Left lobe of liver (tissue), 2 donors: ENCODE data around the gene RBM6. TPM values are rescaled to one million over a fixed set of nuclear protein-coding genes. Genes with fewer than 3 reads are reported as not detected.

Experiments used
- ATAC-seq: fragments of 200-7000 bp; cut with Tn5 transposase; one replicate; pipeline ENCODE4 v1.9.1; 2020; ENCODE audit warnings: mild to moderate bottlenecking, moderate library complexity
- DNase-seq: peaks from one replicate; pipeline ENCODE4 v3.0.0-alpha.2; 2020; ENCODE audit warnings: low spot score
- total RNA-seq: library from RNA; stranded (reverse); gene quantifications from one replicate; pipeline ENCODE4 v1.2.1, GENCODE V29; 2021
- donor health status: DM: no; HTN: no; CAD: no; lungs with moderate emphysema.
- donor health status: DM: no; HTN: yes; CAD: no.

RBM6 gene
- total RNA-seq, 1 donor from 2014 or later = 45.7 TPM

DNA sequence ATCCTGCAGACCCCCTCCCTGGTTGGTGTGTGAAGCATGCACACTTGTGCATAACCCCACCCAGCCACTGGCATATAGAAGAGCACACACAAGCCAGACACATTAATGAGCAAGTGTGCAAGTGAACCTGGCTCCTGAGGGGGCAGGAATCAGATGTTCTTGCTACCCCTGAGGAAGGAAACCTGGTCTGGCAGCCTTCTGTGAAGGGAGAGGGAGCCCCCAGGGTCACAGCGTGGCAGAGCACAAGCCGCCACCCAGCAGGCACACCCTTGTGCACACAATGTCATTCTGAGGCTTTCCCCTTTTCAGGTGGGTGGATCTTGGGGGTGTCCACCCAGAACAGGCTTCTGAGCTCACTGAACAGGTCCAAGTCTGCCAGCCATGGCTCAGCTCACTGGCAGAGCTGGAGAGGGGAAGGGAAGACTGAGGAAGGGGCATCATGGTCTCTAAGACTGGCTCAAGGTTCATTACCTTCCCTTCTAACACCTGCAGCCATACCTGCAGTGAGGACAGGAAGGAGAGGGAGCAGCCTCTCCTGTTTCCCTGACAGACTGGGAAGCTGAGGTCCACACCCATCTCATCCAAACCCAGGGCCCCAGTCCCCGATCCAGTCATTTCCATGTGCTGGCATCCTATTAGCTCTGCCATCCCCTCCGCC, 183.6 kb downstream of the RBM6 start:
- ATAC-seq (no peak), DNase-seq (no peak)

DNA sequence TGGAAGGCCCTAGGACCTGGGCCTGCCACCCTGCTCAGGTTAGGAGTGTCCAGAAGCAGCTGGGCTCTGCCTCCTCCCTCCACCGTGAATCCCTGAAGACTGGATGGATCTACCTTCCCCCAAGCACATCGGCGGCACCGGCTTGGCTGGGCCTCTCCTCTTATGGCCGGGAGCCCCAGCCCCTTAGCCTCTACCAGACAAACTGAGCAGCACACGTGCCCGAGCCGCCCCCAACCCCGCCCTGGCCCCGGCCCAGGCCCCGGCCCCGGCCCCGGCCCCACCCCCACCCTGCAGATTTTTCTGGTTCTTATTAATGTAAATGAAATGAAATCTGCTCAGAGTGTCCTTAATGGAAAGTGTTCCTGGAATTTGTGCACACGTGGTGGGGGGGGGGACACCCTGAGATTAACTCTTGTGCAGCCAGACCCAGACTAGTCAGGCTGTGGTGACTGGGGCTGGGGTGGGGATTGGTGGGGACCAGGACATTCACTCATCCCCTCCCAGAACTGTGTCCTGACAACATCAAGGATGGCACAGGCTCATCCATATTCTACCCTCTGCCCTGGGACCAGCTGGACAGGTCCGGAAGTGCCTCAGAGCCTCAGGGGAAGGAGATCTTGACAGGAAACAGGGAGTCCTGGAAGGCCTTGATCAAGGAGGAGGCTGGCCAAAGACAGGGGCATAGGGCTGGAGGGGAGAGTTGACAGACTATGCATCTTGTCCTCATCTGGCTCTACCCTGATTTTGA, 184.3 kb downstream of the RBM6 start:
- DNase-seq (no peak), ATAC-seq (no peak)

- DNase-seq (no peak), ATAC-seq (no peak)
Observed at GRCh38 chr3:50124800-50125178, 184.8 kb downstream of the RBM6 start.

DNA sequence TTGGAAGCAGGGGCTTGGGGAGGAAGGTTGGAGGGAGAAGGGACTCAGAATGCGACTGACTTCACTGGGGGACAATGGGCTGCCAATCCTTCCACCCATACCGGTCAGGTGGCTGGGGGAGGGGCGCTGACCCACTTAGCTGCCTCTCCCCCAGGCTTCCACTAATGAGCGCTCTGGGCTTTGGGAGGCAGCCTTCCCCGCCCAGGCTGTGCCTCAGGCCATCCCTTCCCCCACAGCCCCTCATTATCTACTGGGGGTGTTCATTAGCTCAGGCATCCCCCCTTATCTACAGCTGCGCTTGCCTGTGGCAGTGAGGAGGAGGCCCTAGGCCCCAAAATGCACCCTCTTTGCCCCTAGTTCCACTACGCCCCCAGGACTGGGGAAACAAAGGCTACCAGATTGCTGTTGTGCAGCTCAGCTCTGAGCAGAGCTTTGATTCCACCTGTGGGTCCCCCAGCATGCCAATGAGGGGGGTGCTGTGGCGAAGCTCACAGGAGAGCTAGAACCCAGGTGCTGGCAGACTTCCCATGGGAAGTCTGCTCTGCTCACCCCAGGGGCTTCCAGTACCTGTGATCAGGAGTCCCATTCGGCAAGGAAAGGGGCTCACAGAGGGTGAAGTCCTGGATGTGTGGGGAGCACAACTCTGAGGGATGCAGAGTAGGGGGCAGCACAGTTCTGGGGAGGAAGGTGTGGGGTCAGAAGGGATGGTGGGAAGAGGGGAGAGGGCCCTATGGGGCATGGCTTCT, 185.8 kb downstream of the RBM6 start:
- no peak for ATAC-seq
- DNase-seq = no peak

DNA sequence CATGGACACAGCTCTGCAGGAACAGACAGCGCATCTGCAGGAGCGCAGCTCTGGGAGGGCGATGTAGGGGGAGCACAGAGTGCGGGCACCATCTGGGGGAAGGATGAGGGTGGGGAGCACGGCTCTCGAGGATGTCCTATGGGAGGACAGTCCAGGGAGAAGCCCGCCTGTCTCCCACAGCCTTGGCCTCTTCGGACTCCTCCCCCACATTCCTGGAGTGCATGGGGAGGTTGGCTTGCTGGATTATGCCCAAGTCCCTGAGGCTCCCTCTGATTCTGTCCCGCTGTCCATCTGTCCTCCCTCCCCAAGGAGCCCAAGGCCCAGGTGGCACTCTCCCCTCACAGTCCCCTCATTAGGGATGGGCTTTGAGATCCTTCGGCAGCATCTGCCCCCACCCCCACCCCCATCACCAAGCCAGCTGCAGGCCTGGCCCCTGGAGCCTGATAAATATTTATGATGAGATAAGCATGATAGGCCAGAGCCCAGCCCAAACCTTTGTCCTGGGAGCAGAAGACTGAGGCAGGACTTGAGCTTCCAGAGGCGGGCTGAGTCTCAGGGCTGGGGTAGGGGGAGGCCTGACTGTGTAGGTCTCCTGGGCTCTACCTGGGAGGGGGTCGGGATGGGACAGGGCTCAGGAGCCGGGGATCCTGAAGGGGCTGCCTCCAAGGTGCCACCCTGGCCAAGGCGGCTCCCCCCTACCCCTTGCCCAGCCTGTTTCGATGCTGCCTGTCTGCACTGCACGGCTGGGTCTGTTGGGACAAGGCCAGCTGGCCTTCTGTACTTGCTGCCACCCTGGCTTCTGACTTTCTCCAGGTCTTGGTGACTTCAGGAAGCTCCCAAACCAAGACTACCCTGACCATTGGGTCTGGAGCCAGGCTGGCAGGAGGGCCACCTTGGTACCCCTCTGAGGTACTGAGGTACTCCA, 186.6 kb downstream of the RBM6 start:
- DNase-seq (no peak), ATAC-seq (no peak)

Other genes with a start within 250 kb of the RBM6 start
- gene AMIGO3, start 220.5 kb upstream of the RBM6 start, total RNA-seq = not detected
- 38.0 TPM for gene GMPPB, start 216.2 kb upstream of the RBM6 start, total RNA-seq
- 14.6 TPM for gene IP6K1, start 153.6 kb upstream of the RBM6 start, total RNA-seq
- gene CDHR4, start 140.3 kb upstream of the RBM6 start, total RNA-seq = not detected
- gene INKA1, start 136.9 kb upstream of the RBM6 start, total RNA-seq = 0.63 TPM
- 33.2 TPM for gene UBA7, start 126.2 kb upstream of the RBM6 start, total RNA-seq
- gene TRAIP, start 83.6 kb upstream of the RBM6 start, total RNA-seq = 0.75 TPM
- not detected for gene CAMKV, start 70.2 kb upstream of the RBM6 start, total RNA-seq
- gene MST1R, start 36.3 kb upstream of the RBM6 start, total RNA-seq = 1.3 TPM
- 9.4 TPM for gene MON1A, start 10.3 kb upstream of the RBM6 start, total RNA-seq
- gene RBM5, start 148.8 kb downstream of the RBM6 start, total RNA-seq = 50.9 TPM
- 4.0 TPM for gene SEMA3F, start 215.2 kb downstream of the RBM6 start, total RNA-seq